H1 (cell line): ENCODE data around the gene TNIK. TPM values are rescaled to one million over a fixed set of nuclear protein-coding genes. Genes with fewer than 3 reads are reported as not detected.

Experiments
- CTCF ChIA-PET: fragments of 300-600 bp; sonication (Branson Sonifier 250); formaldehyde crosslinking; loops from one replicate; lab custom pipeline; 2021; ENCODE audit not compliant: partially characterized antibody; lab: Charles Lee
- POLR2A ChIA-PET: fragments of 300-600 bp; sonication (Branson Sonifier 250); formaldehyde crosslinking; loops from one replicate; lab custom pipeline; 2021; ENCODE audit warnings: inconsistent platforms; ENCODE audit not compliant: partially characterized antibody; lab: Charles Lee
- DNase-seq, 2 experiments: peaks; one replicate each; pipeline versions ENCODE4 v3.0.0 to v3.0.0-alpha.2; 2010 to 2022; ENCODE audit warnings: low spot score in 2 of 2, low read depth in 1 of 2, mixed read lengths in 1 of 2
- FAIRE-seq: peaks from 2 replicates; lab custom pipeline; 2011; peaks lifted over from hg19 to GRCh38; lab: Jason Lieb, UNC
- H2AFZ ChIP-seq: 2 replicates; pipeline ENCODE4 v1.8.1; 2012; ENCODE audit warnings: low read length, inconsistent platforms
- H2AK5ac ChIP-seq: 2 replicates; pipeline ENCODE4 v1.6.1; 2013; ENCODE audit warnings: low read depth, low read length
- H2BK120ac ChIP-seq: replicated peaks from 2 replicates; pipeline ENCODE3; 2013; ENCODE audit warnings: low read depth, low read length, inconsistent platforms
- H2BK12ac ChIP-seq: 2 replicates; pipeline ENCODE4 v1.6.1; 2013; ENCODE audit warnings: low read depth, low read length
- H2BK15ac ChIP-seq: 2 replicates; pipeline ENCODE4 v1.6.1; 2013; ENCODE audit warnings: low read length
- H2BK20ac ChIP-seq: 2 replicates; pipeline ENCODE4 v1.6.1; 2013; ENCODE audit warnings: low read length
- H2BK5ac ChIP-seq: 2 replicates; pipeline ENCODE4 v1.6.1; 2013; ENCODE audit warnings: low read depth, low read length
- H3K14ac ChIP-seq: 2 replicates; pipeline ENCODE4 v1.6.1; 2013; ENCODE audit warnings: inconsistent platforms; ENCODE audit not compliant: insufficient read length
- H3K18ac ChIP-seq: 2 replicates; pipeline ENCODE4 v1.6.1; 2013; ENCODE audit warnings: low read length; ENCODE audit errors: extremely low read depth
- H3K23ac ChIP-seq: 2 replicates; pipeline ENCODE4 v1.6.1; 2013; ENCODE audit warnings: inconsistent platforms; ENCODE audit not compliant: insufficient read length
- H3K23me2 ChIP-seq: 2 replicates; pipeline ENCODE4 v1.6.1; 2013; ENCODE audit warnings: low read depth, low read length
- H3K27ac ChIP-seq: 2 replicates; pipeline ENCODE4 v1.6.1; 2011; ENCODE audit warnings: low read depth, low read length, inconsistent platforms
- H3K27me3 ChIP-seq, 4 experiments: replicated peaks in 1 of 4; 1 replicate in 1 of 4; 2 replicates in 3 of 4; pipeline versions ENCODE4 v1.6.1 to v1.8.1; 2011 to 2013; ENCODE audit warnings: low read length in 3 of 4, mild to moderate bottlenecking in 3 of 4, inconsistent platforms in 2 of 4, mixed read lengths in 2 of 4, moderate library complexity in 1 of 4; ENCODE audit not compliant: control insufficient read depth in 3 of 4, insufficient read depth in 3 of 4; ENCODE audit errors: extremely low read depth in 1 of 4
- H3K36me3 ChIP-seq, 4 experiments: 2 replicates each; pipeline versions ENCODE4 v1.6.1 to v1.8.1; 2011 to 2013; ENCODE audit warnings: mild to moderate bottlenecking in 4 of 4, low read length in 3 of 4, moderate library complexity in 2 of 4, control low read depth in 1 of 4, inconsistent platforms in 1 of 4; ENCODE audit not compliant: insufficient read depth in 4 of 4, control insufficient read depth in 2 of 4
- H3K4ac ChIP-seq: replicated peaks from 2 replicates; pipeline ENCODE3; 2013; ENCODE audit warnings: low read length, low read depth, mixed read lengths, inconsistent platforms; ENCODE audit not compliant: insufficient read length
- H3K4me1 ChIP-seq, 4 experiments: replicated peaks in 1 of 4; 1 replicate in 1 of 4; 2 replicates in 3 of 4; pipeline versions ENCODE4 v1.6.1 to v1.8.1; 2011 to 2013; ENCODE audit warnings: low read length in 3 of 4, inconsistent platforms in 2 of 4, mixed read lengths in 1 of 4; ENCODE audit not compliant: insufficient read depth in 4 of 4, control insufficient read depth in 3 of 4
- H3K4me2 ChIP-seq, 2 experiments: 2 replicates each; pipeline versions ENCODE4 v1.6.1 to v1.8.1; 2011 to 2013; ENCODE audit warnings: low read depth in 2 of 2, low read length in 2 of 2, control low read depth in 1 of 2, inconsistent platforms in 1 of 2, mild to moderate bottlenecking in 1 of 2; ENCODE audit not compliant: insufficient read depth in 1 of 2
- H3K4me3 ChIP-seq, 4 experiments: fragments of 200-600, 300-600 bp in 1 of 4; sonication (generic), shearing (Covaris generic), sonication (Bioruptor Twin) in 1 of 4; 2 replicates each; pipeline versions ENCODE4 v1.5.1 to v1.8.1; 2011 to 2016; ENCODE audit warnings: low read length in 4 of 4, low read depth in 3 of 4, control low read depth in 2 of 4, inconsistent platforms in 2 of 4, mild to moderate bottlenecking in 2 of 4, mixed read lengths in 1 of 4, moderate library complexity in 1 of 4; ENCODE audit not compliant: insufficient read depth in 2 of 4; ENCODE audit errors: extremely low read depth in 1 of 4
- H3K56ac ChIP-seq: replicated peaks from 2 replicates; pipeline ENCODE3; 2013; ENCODE audit warnings: low read depth, mild to moderate bottlenecking, mixed read lengths, low read length, inconsistent platforms; ENCODE audit not compliant: insufficient read length
- H3K79me1 ChIP-seq: 2 replicates; pipeline ENCODE4 v1.6.1; 2013; ENCODE audit warnings: low read depth, low read length, control low read depth
- H3K79me2 ChIP-seq, 2 experiments: 2 replicates each; pipeline versions ENCODE4 v1.6.1 to v1.8.1; 2012 to 2013; ENCODE audit warnings: low read length in 2 of 2, mild to moderate bottlenecking in 2 of 2, inconsistent platforms in 1 of 2; ENCODE audit not compliant: insufficient read depth in 2 of 2, control insufficient read depth in 1 of 2
- H3K9ac ChIP-seq, 4 experiments: replicated peaks in 1 of 4; 1 replicate in 1 of 4; 2 replicates in 3 of 4; pipeline versions ENCODE4 v1.6.1 to v1.8.1; 2011 to 2013; ENCODE audit warnings: low read depth in 3 of 4, low read length in 3 of 4, control low read depth in 2 of 4, mild to moderate bottlenecking in 2 of 4, moderate library complexity in 2 of 4, inconsistent platforms in 1 of 4; ENCODE audit errors: extremely low read depth in 1 of 4
- H3K9me3 ChIP-seq, 2 experiments: 2 replicates each; pipeline versions ENCODE4 v1.6.1 to v1.8.1; 2012 to 2013; ENCODE audit warnings: mild to moderate bottlenecking in 2 of 2, moderate library complexity in 2 of 2, control low read depth in 1 of 2, inconsistent platforms in 1 of 2, low read depth in 1 of 2, low read length in 1 of 2, mixed read lengths in 1 of 2; ENCODE audit not compliant: insufficient read depth in 2 of 2
- H4K20me1 ChIP-seq, 2 experiments: replicated peaks in 1 of 2; 2 replicates each; pipeline versions ENCODE3 to v1.8.1; 2011 to 2013; ENCODE audit warnings: inconsistent platforms in 2 of 2, low read length in 2 of 2, mild to moderate bottlenecking in 1 of 2; ENCODE audit not compliant: insufficient read depth in 2 of 2, control insufficient read depth in 1 of 2
- H4K5ac ChIP-seq: 2 replicates; pipeline ENCODE4 v1.6.1; 2013; ENCODE audit warnings: low read length, low read depth, mixed read lengths, inconsistent platforms; ENCODE audit not compliant: insufficient read length
- H4K8ac ChIP-seq: 2 replicates; pipeline ENCODE4 v1.8.0; 2013; ENCODE audit warnings: mild to moderate bottlenecking, moderate library complexity, low read length, inconsistent platforms; ENCODE audit not compliant: insufficient read depth; ENCODE audit errors: extremely low read depth
- H4K91ac ChIP-seq: replicated peaks from 2 replicates; pipeline ENCODE3; 2013; ENCODE audit warnings: low read length, mixed read lengths, inconsistent platforms; ENCODE audit not compliant: insufficient read length
- BACH1 ChIP-seq: IDR thresholded peaks from 2 replicates; pipeline ENCODE4 v1.6.1; 2012; ENCODE audit warnings: low read length, improper control_type of control experiment
- RXRA ChIP-seq: IDR thresholded peaks from 2 replicates; pipeline ENCODE4 v1.6.1; 2011; ENCODE audit warnings: low read depth, mild to moderate bottlenecking, low read length, moderate library complexity; ENCODE audit not compliant: insufficient read depth
- ZNF274 ChIP-seq: IDR thresholded peaks from 2 replicates; pipeline ENCODE4 v1.7.0; 2012; ENCODE audit warnings: low read length, borderline replicate concordance; ENCODE audit errors: extremely low read depth
- WGBS, 2 experiments: shearing (Covaris generic) in 1 of 2; methylation state at CpG; one replicate each; pipeline versions ENCODE4 v1.1.6 to v1.1.7; 2013 to 2015; ENCODE audit warnings: low lambda C conversion rate in 2 of 2, mixed read lengths in 2 of 2, inconsistent platforms in 1 of 2, low coverage in 1 of 2, missing lambda C conversion rate in 1 of 2; ENCODE audit not compliant: insufficient replicate concordance in 2 of 2, insufficient coverage in 1 of 2, insufficient read length in 1 of 2; ENCODE audit errors: extremely low coverage in 1 of 2, missing lambda C conversion rate in 1 of 2; 5-methylcytosine and 5-hydroxymethylcytosine counted together
- polyA plus RNA-seq, 7 experiments: library from polyadenylated mRNA; depleted of rRNA in 3 of 7; stranded (reverse) in 5 of 7; unstranded in 2 of 7; fragments of >200 nt in 5 of 7; fragments of 200-250 nt in 2 of 7; gene quantifications; 1 replicate in 5 of 7; 2 replicates in 1 of 7; 4 replicates in 1 of 7; pipeline versions ENCODE4 v1.2.1 to v1.2.3, GENCODE V29; 2011 to 2013; ENCODE audit warnings: missing spikeins in 2 of 7, mixed read lengths in 2 of 7
- total RNA-seq: library from RNA; stranded (reverse); fragmentation: NEBNext Ultra II Directional; extraction: Animal tissue kit (Norgen Biotek cat#: 25700); gene quantifications from 2 replicates; pipeline ENCODE4 v1.2.1, GENCODE V29; 2021

The TNIK gene
- total and polyA plus RNA-seq, 2 of the 8 experiments (the other 6 are each of a cell fraction or from before 2014, with no cell fraction given): 7.4 to 42.0 TPM

GRCh38 chr3:171354706-171355582 is 105.3 kb downstream of the TNIK start:
- no peak overlapping the region for H3K27ac ChIP-seq
- no peaks in the 10 kb centered on the region; the same call in 1 of the 2 replicates for H3K23me2 ChIP-seq
- no peak overlapping the region for H3K4me2 ChIP-seq
- no peaks in the 10 kb centered on the region for H3K79me1 ChIP-seq
- no peak overlapping the region for H4K8ac ChIP-seq
- peaks cover 0 to 2% (median 0%) of the 10 kb centered on the region in 4 experiments; a peak in 1 of 7 replicates for H3K4me1 ChIP-seq
- H2BK5ac ChIP-seq: no peak overlapping the region
- no peak overlapping the region for H2AK5ac ChIP-seq
- H3K9me3 ChIP-seq: no peaks in the 10 kb centered on the region
- H4K20me1 ChIP-seq: peaks cover 0 to 2% of the 10 kb centered on the region in 2 experiments
- DNase-seq: no peak
- H2BK20ac ChIP-seq: no peak overlapping the region
- ChIA-PET POLR2A (interaction anchor here (0.7 kb wide), 1 partner anchor 165 kb away, joined by 3 read pairs; no protein-coding TSS in a partner anchor), CTCF (interaction anchor here (1.0 to 2.0 kb wide), 5 partner anchors 9 to 211 kb away, joined by 3 to 7 read pairs (median 4); no protein-coding TSS in a partner anchor)
- H2BK120ac ChIP-seq: no peak overlapping the region
- no peak overlapping the region for H4K91ac ChIP-seq
- no peak overlapping the region for H3K4me3 ChIP-seq
- peaks cover 0 to 3% of the 10 kb centered on the region in 2 experiments; a peak in 2 of 4 replicates for H3K79me2 ChIP-seq
- H3K23ac ChIP-seq: no peak overlapping the region
- no peak for FAIRE-seq
- 81% methylated on average over 4 of the region's 4 CpGs; no CpG with 5 or more reads in 1 of the 2 experiments for WGBS, 2 experiments
- TF ChIP-seq ZNF274 (no peak), RXRA (no peak), BACH1 (no peak)
- TF ChIP-seq, all 59 proteins: peak for 0
- no peak overlapping the region for H3K14ac ChIP-seq
- H3K9ac ChIP-seq: no peak overlapping the region
- no peaks in the 10 kb centered on the region for H3K27me3 ChIP-seq
- H3K18ac ChIP-seq: no peak overlapping the region
- H3K56ac ChIP-seq: no peak overlapping the region
- no peak overlapping the region for H4K5ac ChIP-seq
- no peak overlapping the region for H2AFZ ChIP-seq
- no peaks in the 10 kb centered on the region for H3K36me3 ChIP-seq
- no peak overlapping the region for H2BK15ac ChIP-seq
- no peak overlapping the region for H3K4ac ChIP-seq
- no peak overlapping the region for H2BK12ac ChIP-seq
